HEK293 (cell line): ENCODE measurements around the gene GABPB1.

Experiments used
- CTCF ChIA-PET: fragments of 350-600 bp; formaldehyde crosslinking; extraction: SDS; loops from one replicate; lab custom pipeline; 2021; ENCODE audit warnings: antibody characterized with exemption; lab: Yijun Ruan, JAX
- POLR2A ChIA-PET: fragments of 300-600 bp; formaldehyde crosslinking; extraction: SDS; loops from one replicate; lab custom pipeline; 2020; ENCODE audit warnings: antibody characterized with exemption, inconsistent platforms; lab: Yijun Ruan, JAX
- H3K27ac ChIP-seq: fragments of 200-500 bp; sonication (Bioruptor generic); 2 replicates; pipeline ENCODE4 v1.5.1; 2014; ENCODE audit warnings: low read depth, low read length, control low read depth, inconsistent platforms; ENCODE audit errors: extremely low read depth
- H3K36me3 ChIP-seq, 2 experiments: fragments of 200-500 bp in 1 of 2; sonication (Bioruptor generic) in 1 of 2; 1 replicate in 1 of 2; 2 replicates in 1 of 2; pipeline ENCODE4 v1.5.1; 2014 to 2017; ENCODE audit warnings: inconsistent platforms in 2 of 2, low read length in 2 of 2; ENCODE audit not compliant: control insufficient read depth in 2 of 2, insufficient read depth in 1 of 2
- H3K4me1 ChIP-seq: fragments of 200-500 bp; sonication (Bioruptor generic); 2 replicates; pipeline ENCODE4 v1.5.1; 2014; ENCODE audit warnings: mild to moderate bottlenecking, low read length, inconsistent platforms; ENCODE audit not compliant: control insufficient read depth, insufficient read depth
- H3K4me3 ChIP-seq: 2 replicates; pipeline ENCODE4 v1.5.1; 2011; ENCODE audit warnings: low read depth, mild to moderate bottlenecking, control low read depth, low read length, moderate library complexity
- H3K9me3 ChIP-seq: fragments of 200-500 bp; sonication (Bioruptor generic); 2 replicates; pipeline ENCODE4 v1.5.1; 2014; ENCODE audit warnings: low read depth, low read length, inconsistent platforms; ENCODE audit not compliant: control insufficient read depth, insufficient read depth
- BCL11A ChIP-seq: fragments of 450-650 bp; formaldehyde crosslinking; IDR thresholded peaks from 2 replicates; pipeline ENCODE4 v1.5.1; 2016; ENCODE audit warnings: low read depth, missing biosample characterization, missing genetic modification characterization
- GLIS1 ChIP-seq: fragments of 450-650 bp; formaldehyde crosslinking; IDR thresholded peaks from 2 replicates; pipeline ENCODE4 v1.5.1; 2016; ENCODE audit warnings: missing biosample characterization, missing genetic modification characterization
- GLIS2 ChIP-seq: fragments of 450-650 bp; formaldehyde crosslinking; IDR thresholded peaks from 2 replicates; pipeline ENCODE4 v1.5.1; 2016; ENCODE audit warnings: missing biosample characterization, missing genetic modification characterization
- REPIN1 ChIP-seq: fragments of 450-650 bp; formaldehyde crosslinking; IDR thresholded peaks from 2 replicates; pipeline ENCODE4 v1.5.1; 2017; ENCODE audit warnings: missing biosample characterization, missing genetic modification characterization, low read depth
- ZBTB20 ChIP-seq: fragments of 450-650 bp; formaldehyde crosslinking; IDR thresholded peaks from 2 replicates; pipeline ENCODE4 v1.5.1; 2016; ENCODE audit warnings: missing biosample characterization, missing genetic modification characterization
- ZBTB6 ChIP-seq: fragments of 450-650 bp; formaldehyde crosslinking; IDR thresholded peaks from 2 replicates; pipeline ENCODE4 v1.5.1; 2017; ENCODE audit warnings: missing biosample characterization, missing genetic modification characterization
- ZBTB8A ChIP-seq: fragments of 450-650 bp; formaldehyde crosslinking; IDR thresholded peaks from 2 replicates; pipeline ENCODE4 v1.5.1; 2016; ENCODE audit warnings: missing biosample characterization, missing genetic modification characterization
- ZNF138 ChIP-seq: fragments of 450-650 bp; formaldehyde crosslinking; IDR thresholded peaks from 2 replicates; pipeline ENCODE4 v1.5.1; 2016; ENCODE audit warnings: missing biosample characterization, missing genetic modification characterization, borderline replicate concordance
- ZNF146 ChIP-seq: fragments of 450-650 bp; formaldehyde crosslinking; IDR thresholded peaks from 2 replicates; pipeline ENCODE4 v1.5.1; 2016; ENCODE audit warnings: missing biosample characterization, missing genetic modification characterization
- ZNF202 ChIP-seq: fragments of 450-650 bp; formaldehyde crosslinking; IDR thresholded peaks from 2 replicates; pipeline ENCODE4 v1.5.1; 2016; ENCODE audit warnings: missing biosample characterization, missing genetic modification characterization, borderline replicate concordance
- ZNF223 ChIP-seq: fragments of 450-650 bp; formaldehyde crosslinking; IDR thresholded peaks from 2 replicates; pipeline ENCODE4 v1.5.1; 2016; ENCODE audit warnings: missing biosample characterization, missing genetic modification characterization
- ZNF354C ChIP-seq: fragments of 450-650 bp; formaldehyde crosslinking; IDR thresholded peaks from 2 replicates; pipeline ENCODE4 v1.5.1; 2016; ENCODE audit warnings: missing biosample characterization, missing genetic modification characterization, low read depth, borderline replicate concordance
- ZNF624 ChIP-seq: fragments of 450-650 bp; formaldehyde crosslinking; IDR thresholded peaks from 2 replicates; pipeline ENCODE4 v1.5.1; 2017; ENCODE audit warnings: missing biosample characterization, missing genetic modification characterization
- ZSCAN4 ChIP-seq: fragments of 450-650 bp; formaldehyde crosslinking; IDR thresholded peaks from 2 replicates; pipeline ENCODE4 v1.5.1; 2017; ENCODE audit warnings: missing biosample characterization, missing genetic modification characterization
- TF ChIP-seq, protein P1 (sequence below): fragments of 450-650 bp; formaldehyde crosslinking; conservative IDR thresholded peaks from 2 replicates; pipeline ENCODE4 v1.5.1; 2016; ENCODE audit warnings: low read depth, missing biosample characterization, missing genetic modification characterization
- TF ChIP-seq, protein P2 (sequence below): fragments of 450-650 bp; formaldehyde crosslinking; IDR thresholded peaks from 2 replicates; pipeline ENCODE4 v1.5.1; 2016; ENCODE audit warnings: missing biosample characterization, missing genetic modification characterization, low read depth
- TF ChIP-seq, protein P3 (sequence below): fragments of 450-650 bp; formaldehyde crosslinking; IDR thresholded peaks from 2 replicates; pipeline ENCODE4 v1.5.1; 2016; ENCODE audit warnings: missing biosample characterization, missing genetic modification characterization
- TF ChIP-seq, protein P4 (sequence below): fragments of 450-650 bp; formaldehyde crosslinking; IDR thresholded peaks from 2 replicates; pipeline ENCODE4 v1.5.1; 2016; ENCODE audit warnings: missing biosample characterization, missing genetic modification characterization

Gene GABPB1

DNA sequence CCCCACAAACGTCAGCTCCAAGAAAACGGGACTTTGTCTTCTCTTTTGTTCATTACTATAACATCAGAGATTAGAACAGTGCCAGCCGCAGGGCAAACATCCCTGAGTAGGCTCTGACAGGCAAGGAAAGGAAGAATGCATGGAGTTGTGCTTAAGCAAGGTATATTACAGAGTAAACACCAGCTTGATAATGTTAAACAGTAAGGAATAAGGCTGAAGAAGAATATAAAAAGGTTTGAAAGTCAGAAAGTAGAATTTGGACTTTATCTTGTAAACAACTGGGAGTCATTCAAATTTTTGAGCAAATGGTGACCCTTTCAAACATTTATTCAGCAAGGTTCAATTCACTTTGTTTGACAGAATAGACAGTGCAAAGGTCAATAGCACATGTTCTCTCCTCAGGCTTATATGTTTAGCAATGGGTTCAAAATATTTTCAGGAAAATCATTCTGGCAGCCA, 11.0 kb downstream of the GABPB1 start (continued):
- TF ChIP-seq, protein P1, sequence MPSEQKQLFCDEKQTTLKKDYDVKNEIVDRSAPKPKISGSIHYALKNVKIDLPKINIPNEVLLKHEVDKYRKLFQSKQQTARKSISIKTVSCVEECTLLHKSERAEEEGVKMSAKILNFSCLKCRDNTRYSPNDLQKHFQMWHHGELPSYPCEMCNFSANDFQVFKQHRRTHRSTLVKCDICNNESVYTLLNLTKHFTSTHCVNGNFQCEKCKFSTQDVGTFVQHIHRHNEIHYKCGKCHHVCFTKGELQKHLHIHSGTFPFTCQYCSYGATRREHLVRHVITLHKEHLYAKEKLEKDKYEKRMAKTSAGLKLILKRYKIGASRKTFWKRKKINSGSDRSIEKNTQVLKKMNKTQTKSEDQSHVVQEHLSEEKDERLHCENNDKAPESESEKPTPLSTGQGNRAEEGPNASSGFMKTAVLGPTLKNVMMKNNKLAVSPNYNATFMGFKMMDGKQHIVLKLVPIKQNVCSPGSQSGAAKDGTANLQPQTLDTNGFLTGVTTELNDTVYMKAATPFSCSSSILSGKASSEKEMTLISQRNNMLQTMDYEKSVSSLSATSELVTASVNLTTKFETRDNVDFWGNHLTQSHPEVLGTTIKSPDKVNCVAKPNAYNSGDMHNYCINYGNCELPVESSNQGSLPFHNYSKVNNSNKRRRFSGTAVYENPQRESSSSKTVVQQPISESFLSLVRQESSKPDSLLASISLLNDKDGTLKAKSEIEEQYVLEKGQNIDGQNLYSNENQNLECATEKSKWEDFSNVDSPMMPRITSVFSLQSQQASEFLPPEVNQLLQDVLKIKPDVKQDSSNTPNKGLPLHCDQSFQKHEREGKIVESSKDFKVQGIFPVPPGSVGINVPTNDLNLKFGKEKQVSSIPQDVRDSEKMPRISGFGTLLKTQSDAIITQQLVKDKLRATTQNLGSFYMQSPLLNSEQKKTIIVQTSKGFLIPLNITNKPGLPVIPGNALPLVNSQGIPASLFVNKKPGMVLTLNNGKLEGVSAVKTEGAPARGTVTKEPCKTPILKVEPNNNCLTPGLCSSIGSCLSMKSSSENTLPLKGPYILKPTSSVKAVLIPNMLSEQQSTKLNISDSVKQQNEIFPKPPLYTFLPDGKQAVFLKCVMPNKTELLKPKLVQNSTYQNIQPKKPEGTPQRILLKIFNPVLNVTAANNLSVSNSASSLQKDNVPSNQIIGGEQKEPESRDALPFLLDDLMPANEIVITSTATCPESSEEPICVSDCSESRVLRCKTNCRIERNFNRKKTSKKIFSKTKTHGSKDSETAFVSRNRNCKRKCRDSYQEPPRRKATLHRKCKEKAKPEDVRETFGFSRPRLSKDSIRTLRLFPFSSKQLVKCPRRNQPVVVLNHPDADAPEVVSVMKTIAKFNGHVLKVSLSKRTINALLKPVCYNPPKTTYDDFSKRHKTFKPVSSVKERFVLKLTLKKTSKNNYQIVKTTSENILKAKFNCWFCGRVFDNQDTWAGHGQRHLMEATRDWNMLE (tag by site-specific recombination): no peak

GRCh38 chr15:50341616-50342136, 13.3 kb downstream of the GABPB1 start:
- ChIA-PET CTCF (no interaction called here), POLR2A (no interaction called here)
- TF ChIP-seq ZNF202 (tag by site-specific recombination) (no peak), REPIN1 (tag by site-specific recombination) (no peak), ZNF146 (tag by site-specific recombination) (no peak), ZNF223 (no peak), ZNF354C (tag by site-specific recombination) (no peak), ZNF138 (tag by site-specific recombination) (no peak), GLIS2 (no peak), ZBTB8A (tag by site-specific recombination) (no peak), ZBTB20 (no peak), ZSCAN4 (no peak), GLIS1 (tag by site-specific recombination) (no peak)
- TF ChIP-seq, protein P2, sequence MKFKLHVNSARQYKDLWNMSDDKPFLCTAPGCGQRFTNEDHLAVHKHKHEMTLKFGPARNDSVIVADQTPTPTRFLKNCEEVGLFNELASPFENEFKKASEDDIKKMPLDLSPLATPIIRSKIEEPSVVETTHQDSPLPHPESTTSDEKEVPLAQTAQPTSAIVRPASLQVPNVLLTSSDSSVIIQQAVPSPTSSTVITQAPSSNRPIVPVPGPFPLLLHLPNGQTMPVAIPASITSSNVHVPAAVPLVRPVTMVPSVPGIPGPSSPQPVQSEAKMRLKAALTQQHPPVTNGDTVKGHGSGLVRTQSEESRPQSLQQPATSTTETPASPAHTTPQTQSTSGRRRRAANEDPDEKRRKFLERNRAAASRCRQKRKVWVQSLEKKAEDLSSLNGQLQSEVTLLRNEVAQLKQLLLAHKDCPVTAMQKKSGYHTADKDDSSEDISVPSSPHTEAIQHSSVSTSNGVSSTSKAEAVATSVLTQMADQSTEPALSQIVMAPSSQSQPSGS (tag by site-specific recombination): no peak
- TF ChIP-seq, protein P3, sequence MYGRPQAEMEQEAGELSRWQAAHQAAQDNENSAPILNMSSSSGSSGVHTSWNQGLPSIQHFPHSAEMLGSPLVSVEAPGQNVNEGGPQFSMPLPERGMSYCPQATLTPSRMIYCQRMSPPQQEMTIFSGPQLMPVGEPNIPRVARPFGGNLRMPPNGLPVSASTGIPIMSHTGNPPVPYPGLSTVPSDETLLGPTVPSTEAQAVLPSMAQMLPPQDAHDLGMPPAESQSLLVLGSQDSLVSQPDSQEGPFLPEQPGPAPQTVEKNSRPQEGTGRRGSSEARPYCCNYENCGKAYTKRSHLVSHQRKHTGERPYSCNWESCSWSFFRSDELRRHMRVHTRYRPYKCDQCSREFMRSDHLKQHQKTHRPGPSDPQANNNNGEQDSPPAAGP (tag by site-specific recombination): no peak
- Histone ChIP-seq H3K27ac (no peak overlapping the region), H3K4me3 (no peak overlapping the region), H3K36me3 (no peaks in the 10 kb centered on the region; a peak in 1 of 3 replicates), H3K4me1 (no peaks in the 10 kb centered on the region), H3K9me3 (no peaks in the 10 kb centered on the region)

- POLR2A ChIA-PET: interaction anchor here (0.7 kb wide), 1 partner anchor 14 kb away, joined by 8 read pairs; no protein-coding TSS in a partner anchor
- CTCF ChIA-PET: no interaction called here
- Histone ChIP-seq H3K9me3 (no peaks in the 10 kb centered on the region), H3K27ac (no peak overlapping the region), H3K36me3 (no peaks in the 10 kb centered on the region; a peak in 1 of 3 replicates), H3K4me1 (no peaks in the 10 kb centered on the region), H3K4me3 (no peak overlapping the region)
- no peak for TF ChIP-seq ZNF624 (tag by site-specific recombination)
- TF ChIP-seq ZBTB6 (tag by site-specific recombination): no peak
- TF ChIP-seq, protein P4, sequence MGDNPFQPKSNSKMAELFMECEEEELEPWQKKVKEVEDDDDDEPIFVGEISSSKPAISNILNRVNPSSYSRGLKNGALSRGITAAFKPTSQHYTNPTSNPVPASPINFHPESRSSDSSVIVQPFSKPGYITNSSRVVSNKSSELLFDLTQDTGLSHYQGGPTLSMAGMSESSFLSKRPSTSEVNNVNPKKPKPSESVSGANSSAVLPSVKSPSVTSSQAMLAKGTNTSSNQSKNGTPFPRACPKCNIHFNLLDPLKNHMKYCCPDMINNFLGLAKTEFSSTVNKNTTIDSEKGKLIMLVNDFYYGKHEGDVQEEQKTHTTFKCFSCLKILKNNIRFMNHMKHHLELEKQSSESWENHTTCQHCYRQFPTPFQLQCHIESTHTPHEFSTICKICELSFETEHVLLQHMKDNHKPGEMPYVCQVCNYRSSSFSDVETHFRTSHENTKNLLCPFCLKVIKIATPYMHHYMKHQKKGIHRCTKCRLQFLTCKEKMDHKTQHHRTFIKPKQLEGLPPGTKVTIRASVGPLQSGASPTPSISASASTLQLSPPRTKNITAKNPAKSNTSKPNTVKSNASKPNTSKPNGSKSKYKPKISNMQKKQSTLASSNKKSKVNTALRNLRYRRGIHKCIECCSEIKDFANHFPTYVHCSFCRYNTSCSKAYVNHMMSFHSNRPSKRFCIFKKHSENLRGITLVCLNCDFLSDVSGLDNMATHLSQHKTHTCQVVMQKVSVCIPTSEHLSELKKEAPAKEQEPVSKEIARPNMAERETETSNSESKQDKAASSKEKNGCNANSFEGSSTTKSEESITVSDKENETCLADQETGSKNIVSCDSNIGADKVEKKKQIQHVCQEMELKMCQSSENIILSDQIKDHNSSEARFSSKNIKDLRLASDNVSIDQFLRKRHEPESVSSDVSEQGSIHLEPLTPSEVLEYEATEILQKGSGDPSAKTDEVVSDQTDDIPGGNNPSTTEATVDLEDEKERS (tag by site-specific recombination): no peak
- TF ChIP-seq BCL11A (tag by site-specific recombination): no peak
- TF ChIP-seq ZNF146 (tag by site-specific recombination): no peak
These were observed 14.6 kb downstream of the GABPB1 start for GRCh38 chr15:50340416-50340815.
